HEK293 (cell line): ENCODE results near the gene ATP6V1F.

Experiments
- SP2 ChIP-seq: fragments of 450-650 bp; formaldehyde crosslinking; IDR thresholded peaks from 2 replicates; pipeline ENCODE4 v1.5.1; 2016; ENCODE audit warnings: missing biosample characterization, missing genetic modification characterization
- ZFP41 ChIP-seq: fragments of 450-650 bp; formaldehyde crosslinking; IDR thresholded peaks from 2 replicates; pipeline ENCODE4 v1.5.1; 2016; ENCODE audit warnings: missing biosample characterization, missing genetic modification characterization, borderline replicate concordance
- ZNF274 ChIP-seq, 2 experiments: fragments of 200-500 bp in 1 of 2; fragments of 450-650 bp in 1 of 2; sonication (Bioruptor generic) in 1 of 2; formaldehyde crosslinking in 1 of 2; IDR thresholded peaks; 2 replicates each; pipeline versions ENCODE4 v1.5.1 to v1.6.1; 2014 to 2016; ENCODE audit warnings: borderline replicate concordance in 1 of 2, inconsistent platforms in 1 of 2, low read length in 1 of 2, missing biosample characterization in 1 of 2, missing genetic modification characterization in 1 of 2
- ZNF660 ChIP-seq: fragments of 450-650 bp; IDR thresholded peaks from 2 replicates; pipeline ENCODE4 v1.5.1; 2018; ENCODE audit warnings: missing biosample characterization, mild to moderate bottlenecking, missing genetic modification characterization
- TF ChIP-seq, protein P1 (sequence below): fragments of 450-650 bp; formaldehyde crosslinking; IDR thresholded peaks from 2 replicates; pipeline ENCODE4 v1.5.1; 2016; ENCODE audit warnings: missing biosample characterization, missing genetic modification characterization

GRCh38 chr7:128902761-128903585 is 40.3 kb downstream of the ATP6V1F start:
- TF ChIP-seq SP2, result no peak
- TF ChIP-seq, protein P1, sequence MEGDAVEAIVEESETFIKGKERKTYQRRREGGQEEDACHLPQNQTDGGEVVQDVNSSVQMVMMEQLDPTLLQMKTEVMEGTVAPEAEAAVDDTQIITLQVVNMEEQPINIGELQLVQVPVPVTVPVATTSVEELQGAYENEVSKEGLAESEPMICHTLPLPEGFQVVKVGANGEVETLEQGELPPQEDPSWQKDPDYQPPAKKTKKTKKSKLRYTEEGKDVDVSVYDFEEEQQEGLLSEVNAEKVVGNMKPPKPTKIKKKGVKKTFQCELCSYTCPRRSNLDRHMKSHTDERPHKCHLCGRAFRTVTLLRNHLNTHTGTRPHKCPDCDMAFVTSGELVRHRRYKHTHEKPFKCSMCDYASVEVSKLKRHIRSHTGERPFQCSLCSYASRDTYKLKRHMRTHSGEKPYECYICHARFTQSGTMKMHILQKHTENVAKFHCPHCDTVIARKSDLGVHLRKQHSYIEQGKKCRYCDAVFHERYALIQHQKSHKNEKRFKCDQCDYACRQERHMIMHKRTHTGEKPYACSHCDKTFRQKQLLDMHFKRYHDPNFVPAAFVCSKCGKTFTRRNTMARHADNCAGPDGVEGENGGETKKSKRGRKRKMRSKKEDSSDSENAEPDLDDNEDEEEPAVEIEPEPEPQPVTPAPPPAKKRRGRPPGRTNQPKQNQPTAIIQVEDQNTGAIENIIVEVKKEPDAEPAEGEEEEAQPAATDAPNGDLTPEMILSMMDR, result no peak
- no peak for TF ChIP-seq ZNF660
- no peak for TF ChIP-seq ZFP41 (tag by site-specific recombination)
- TF ChIP-seq ZNF274 (IDR thresholded peaks at IDR 0.05; ENCODE audit: low read length), result no peak
- TF ChIP-seq ZNF274 (tag by site-specific recombination; IDR thresholded peaks at IDR 0.05; ENCODE audit: borderline replicate concordance), result no peak
